GM12872 (cell line): ENCODE results near the gene ANKRD44.

ENCODE experiments used
- TF ChIP-seq, protein P1 (sequence below): IDR thresholded peaks from 3 replicates; pipeline ENCODE4 v1.5.1; 2011; ENCODE audit warnings: low read depth, mild to moderate bottlenecking, low read length, moderate library complexity; ENCODE audit not compliant: insufficient read depth

Gene ANKRD44

DNA sequence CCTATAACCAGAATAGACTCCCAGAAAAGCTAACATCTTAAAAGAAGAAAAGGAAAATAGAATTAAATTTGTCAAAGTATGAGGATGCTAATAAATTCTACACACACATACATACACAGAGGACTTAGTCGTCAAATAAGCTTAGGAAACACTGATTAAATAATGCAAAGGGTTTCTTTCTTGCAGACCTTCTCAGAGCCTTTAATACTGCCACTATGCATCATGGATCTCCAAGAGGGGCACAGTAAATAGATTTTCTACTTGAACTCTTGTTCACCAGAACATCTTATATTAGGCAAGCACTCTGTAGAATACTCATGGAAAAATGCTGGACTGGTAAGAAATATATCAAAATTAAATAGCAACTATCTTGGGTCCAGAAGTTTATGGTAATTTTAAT lies 69.4 kb downstream of the ANKRD44 start:
- TF ChIP-seq, protein P1, sequence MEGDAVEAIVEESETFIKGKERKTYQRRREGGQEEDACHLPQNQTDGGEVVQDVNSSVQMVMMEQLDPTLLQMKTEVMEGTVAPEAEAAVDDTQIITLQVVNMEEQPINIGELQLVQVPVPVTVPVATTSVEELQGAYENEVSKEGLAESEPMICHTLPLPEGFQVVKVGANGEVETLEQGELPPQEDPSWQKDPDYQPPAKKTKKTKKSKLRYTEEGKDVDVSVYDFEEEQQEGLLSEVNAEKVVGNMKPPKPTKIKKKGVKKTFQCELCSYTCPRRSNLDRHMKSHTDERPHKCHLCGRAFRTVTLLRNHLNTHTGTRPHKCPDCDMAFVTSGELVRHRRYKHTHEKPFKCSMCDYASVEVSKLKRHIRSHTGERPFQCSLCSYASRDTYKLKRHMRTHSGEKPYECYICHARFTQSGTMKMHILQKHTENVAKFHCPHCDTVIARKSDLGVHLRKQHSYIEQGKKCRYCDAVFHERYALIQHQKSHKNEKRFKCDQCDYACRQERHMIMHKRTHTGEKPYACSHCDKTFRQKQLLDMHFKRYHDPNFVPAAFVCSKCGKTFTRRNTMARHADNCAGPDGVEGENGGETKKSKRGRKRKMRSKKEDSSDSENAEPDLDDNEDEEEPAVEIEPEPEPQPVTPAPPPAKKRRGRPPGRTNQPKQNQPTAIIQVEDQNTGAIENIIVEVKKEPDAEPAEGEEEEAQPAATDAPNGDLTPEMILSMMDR, result no peak

DNA sequence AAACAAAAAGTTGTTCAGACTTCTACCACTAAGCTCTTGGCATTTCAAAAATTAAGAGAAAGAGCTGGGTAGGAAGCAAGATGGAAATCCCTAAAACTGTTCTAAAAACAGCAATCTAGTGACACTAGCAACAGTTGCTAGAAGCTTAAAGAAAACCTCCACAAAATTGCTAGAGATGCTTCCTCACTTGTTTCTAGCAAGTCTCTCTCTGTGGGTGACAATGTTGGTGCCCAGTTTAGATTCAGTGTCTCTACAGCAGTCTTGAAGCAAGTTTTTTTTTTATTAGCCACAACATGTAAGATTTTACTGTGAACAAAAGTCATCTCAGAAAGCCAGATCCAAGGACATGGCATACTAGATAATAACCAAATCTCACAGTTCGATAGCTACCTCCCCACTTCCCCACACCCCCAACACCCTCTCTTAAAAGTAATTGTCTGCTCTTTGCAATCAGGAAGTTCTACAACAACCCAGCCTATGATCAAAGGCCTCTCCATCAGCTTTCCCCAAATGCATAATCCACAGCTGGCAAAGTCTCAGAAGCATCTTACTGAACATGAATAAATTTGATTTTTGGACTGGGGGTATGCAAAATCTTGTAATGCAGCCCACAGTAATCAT lies 70.0 kb downstream of the ANKRD44 start:
- TF ChIP-seq, protein P1, result no peak

DNA sequence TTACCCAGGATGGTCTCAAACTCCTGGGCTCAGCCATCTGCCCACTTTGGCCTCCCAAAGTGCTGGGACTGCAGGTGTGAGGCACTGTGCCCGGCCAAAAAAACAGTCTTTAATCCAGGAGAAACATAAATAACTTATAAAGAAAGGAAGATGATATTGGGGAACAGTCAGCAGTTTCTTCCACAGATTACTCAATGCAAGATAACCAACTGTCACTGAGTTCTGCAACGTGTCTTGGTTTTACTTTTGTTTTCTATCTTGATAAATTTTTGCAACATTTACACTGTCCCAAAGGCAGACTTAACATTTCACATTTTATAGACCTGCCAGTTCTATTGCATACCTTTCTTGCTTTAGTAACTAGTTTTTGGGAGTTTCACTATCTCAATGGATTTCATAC lies 71.1 kb downstream of the ANKRD44 start:
- TF ChIP-seq, protein P1, result no peak

DNA sequence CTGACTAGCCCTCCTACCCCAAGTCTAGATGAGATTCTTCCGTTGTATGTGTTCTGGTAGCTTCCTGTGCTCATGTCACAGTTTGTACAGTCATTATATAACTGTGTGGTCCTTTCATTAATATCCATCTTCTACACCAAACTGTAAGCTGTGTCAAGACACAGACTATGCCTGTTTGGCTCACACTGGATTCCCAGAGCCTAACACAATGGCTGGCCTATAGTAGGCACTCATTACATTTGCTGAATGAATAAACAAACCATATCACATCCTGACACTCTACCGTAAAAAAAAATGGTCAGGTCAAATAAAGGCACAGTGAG lies 72.6 kb downstream of the ANKRD44 start:
- TF ChIP-seq, protein P1, result no peak

DNA sequence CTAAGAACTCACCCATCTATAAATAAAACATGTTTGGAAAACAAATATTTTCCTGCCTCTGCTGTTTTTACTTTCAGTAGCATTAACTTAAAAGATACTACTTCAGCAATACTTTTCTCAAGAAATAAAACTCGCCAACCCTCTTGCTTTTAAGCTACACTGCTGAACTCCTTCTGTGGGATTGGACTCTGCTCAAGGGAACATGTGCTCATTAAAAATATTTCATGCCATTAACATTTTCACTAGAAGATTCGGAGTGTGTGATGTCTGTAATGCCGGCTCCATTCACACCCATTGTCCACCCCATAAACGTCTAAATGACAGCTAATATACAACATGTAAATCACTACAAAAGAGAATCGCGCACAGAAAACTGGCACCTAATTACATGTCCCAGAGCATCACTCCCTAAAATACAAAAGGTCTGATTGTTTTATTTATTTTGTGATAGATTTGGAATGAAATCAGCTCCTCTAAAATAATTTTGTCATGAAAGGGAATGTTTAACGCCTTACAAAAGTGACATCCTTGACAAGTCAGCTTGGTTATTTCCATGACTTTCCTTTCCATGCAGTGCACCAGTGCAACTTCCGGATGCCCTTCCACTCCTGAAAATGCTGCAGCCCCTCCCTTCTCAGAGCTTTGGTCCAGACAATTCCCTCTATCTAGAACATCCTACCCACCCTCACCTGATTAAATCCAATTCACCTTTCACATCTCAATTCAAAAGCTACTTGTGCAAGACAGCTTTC lies 73.1 kb downstream of the ANKRD44 start:
- TF ChIP-seq, protein P1, result no peak

DNA sequence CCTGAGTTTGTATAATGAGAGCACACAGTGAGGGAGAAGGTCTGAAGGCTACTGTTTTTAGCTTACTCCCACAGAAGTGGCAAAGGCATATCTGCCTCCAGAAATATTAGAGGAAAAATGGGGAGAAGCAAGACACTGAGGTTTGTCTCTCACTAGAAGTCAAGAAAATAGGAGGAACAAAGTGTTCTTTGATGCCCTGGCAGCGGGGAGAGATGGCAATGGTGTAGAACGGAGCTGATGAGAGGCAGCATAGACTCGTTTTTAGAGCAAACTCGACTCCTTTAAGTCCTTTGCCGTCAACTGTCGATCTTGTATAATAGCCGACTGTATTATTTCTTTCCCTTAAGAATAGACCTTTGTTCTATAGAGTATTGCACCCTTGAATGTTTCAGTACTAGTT lies 73.8 kb downstream of the ANKRD44 start:
- TF ChIP-seq, protein P1, result no peak

DNA sequence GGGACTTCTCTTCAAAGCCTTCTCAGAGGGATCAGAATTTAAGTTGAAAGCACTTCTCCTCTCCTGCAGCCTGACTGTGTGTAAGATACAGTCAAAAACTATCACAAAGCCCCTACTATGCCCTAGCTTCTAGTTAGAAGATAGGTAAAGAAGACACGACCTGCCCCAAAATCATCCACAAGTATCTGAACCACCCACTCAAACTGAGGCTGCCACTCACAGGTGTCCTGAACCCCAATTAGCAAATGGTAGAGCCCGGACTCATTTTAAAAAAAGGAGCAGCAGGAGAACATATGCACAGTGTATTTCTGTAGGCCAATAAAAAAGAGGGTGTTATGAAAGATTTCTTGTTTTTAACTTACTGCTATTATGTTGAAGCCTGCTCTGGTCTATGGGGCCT lies 74.4 kb downstream of the ANKRD44 start:
- TF ChIP-seq, protein P1, result no peak
